Stimulated activated CD8-positive, alpha-beta memory T cell treated with anti-CD3 and anti-CD28 coated beads, Interleukin-4, amount 100 ng/mL, for 4 hours (primary cell): ENCODE data around the gene RAB11A.

ENCODE experiments used
- DNase-seq, 2 donors: peaks; one replicate each; pipeline ENCODE4 v3.0.0-alpha.2; 2020; ENCODE audit warnings: low read depth in 2 of 2, low spot score in 1 of 2

The RAB11A gene

DNA sequence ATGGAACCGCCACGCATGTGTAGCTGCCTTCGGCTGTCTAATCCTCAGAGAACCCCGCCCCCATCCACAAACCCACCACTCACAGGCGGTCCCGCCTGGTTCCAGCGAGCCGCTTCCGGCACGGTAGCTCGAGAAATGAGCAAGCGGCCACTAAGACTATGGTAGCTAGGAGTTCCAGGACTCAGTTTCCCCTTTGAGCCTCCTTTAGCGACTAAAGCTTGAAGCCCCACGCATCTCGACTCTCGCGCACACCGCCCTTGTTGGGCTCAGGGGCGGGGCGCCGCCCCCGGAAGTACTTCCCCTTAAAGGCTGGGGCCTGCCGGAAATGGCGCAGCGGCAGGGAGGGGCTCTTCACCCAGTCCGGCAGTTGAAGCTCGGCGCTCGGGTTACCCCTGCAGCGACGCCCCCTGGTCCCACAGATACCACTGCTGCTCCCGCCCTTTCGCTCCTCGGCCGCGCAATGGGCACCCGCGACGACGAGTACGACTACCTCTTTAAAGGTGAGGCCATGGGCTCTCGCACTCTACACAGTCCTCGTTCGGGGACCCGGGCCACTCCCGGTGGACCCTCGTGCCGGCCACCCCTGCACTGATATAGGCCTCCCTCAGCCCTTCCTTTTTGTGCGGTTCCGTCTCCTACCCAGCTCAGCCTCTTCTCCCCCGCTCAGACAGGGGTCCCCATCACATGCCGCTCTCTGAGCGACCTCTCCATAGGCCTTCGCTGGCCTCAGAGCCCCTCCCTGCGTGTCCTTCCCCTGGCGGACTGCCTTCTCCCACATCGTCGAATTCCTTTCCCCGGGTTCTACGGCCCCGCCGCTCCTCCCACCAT lies at the start of gene RAB11A:
Gene RAB11A, plus strand, starts transcription at position 366 of the 828 bp plus-strand sequence. Its CDS starts 95 bp downstream, at position 461.
- peak; percentile 83 to 91 for DNase-seq

DNA sequence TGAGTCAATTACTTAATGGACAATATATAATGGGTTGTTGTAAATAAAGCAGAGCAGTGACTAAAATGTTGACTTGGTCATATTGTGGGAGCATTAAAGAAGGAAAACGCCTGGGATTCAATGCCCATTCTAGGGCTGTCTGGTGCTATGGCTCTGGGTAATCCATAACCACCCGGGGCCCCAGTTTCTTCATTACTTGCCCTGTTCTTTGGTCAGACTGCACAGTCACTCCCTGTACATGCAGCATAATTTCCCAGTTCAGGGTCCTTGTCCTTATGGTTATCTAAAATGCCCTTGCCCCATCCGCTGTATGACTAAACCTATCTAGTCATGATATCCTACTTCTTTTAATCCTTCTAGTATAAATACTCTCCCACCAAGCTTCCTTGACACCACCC lies 49.7 kb upstream of the RAB11A start:
- no peak for DNase-seq

GRCh38 chr15:65821070-65821469 lies 48.2 kb upstream of the RAB11A start:
- DNase-seq = no peak

- DNase-seq = no peak
These were observed 47.0 kb upstream of the RAB11A start for GRCh38 chr15:65822316-65822715.

DNA sequence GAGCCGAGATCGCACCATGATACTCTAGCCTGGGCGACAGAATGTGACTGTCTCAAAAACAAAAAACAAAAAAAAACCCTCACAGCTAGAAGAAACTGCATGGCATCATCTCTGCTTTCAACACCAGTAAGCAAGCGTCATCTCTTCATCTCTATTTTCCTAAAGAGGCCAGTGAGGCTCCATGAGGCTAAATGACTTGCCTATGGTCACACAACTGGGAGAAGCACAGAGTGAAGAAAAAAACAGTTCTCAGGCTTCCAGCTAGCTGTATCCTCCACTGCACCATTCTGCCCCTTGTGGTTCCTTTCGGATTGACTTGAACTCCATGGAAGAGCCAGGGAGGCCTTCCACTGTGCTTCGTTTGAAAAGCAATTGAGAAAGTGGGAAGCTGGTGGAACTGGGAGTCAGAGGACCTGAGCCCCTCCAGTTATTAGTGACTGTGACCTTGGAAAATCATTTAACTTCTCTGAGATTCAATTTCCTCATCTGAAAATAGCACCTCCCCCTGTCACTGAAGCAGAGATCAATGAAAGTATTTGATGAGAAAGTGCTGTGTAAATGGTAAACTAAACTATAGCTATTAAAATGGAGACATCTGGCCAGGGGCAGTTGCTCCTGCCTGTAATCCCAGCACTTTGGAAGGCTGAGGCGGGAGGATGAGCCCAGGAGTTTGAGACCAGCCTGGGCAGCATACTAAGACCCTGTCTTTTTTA lies 45.1 kb upstream of the RAB11A start:
- no peak for DNase-seq

DNA sequence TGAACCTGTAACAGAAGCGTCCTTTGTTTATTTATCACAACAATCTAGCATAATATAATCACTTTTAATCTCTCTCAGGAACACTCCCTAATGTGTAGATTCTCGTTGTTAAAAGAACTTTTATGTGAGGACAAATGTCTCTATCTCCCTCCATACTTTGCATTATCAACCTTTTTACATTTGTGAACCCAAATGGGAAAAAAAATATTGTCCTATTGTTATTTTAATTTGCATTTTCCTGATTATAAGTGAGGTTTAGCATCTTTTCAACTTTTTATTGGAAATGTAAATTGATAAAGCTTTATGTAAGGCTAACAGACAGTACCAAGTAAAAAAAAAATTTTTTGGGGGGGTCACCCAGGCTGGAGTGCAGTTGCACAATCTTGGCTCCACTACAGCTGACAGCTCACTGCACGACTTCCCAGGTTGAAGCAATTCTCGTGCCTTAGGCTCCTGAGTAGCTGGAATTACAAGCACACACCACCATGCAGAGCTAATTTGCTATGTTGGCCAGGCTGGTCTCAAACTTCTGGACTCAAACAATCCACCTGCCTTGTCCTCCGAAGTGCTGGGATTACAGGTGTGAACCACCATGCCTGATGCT lies 44.2 kb upstream of the RAB11A start:
- DNase-seq = no peak

DNA sequence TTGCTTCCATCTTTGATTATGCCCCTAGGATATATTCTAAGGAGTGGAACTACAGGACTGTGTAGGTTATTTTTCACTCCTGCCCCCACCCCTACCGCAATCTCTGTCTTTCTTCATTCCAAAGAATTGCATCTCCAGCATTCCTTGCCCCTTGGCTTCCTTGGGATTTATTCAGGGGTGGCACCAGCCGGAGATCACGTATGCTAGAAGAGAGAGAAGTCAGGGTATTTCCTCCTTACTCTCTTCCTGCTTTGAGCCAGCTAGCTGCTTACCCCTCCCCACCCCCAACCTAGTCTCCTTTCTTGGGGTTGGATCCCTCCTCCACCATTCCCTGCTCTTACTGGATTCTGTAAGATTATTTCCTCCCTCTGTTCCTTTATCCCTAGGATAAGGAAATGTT lies 42.2 kb upstream of the RAB11A start:
- no peak for DNase-seq

GRCh38 chr15:65828585-65828984 lies 40.7 kb upstream of the RAB11A start:
- DNase-seq = no peak

GRCh38 chr15:65829130-65829764 lies 40.0 kb upstream of the RAB11A start:
- DNase-seq = no peak

DNA sequence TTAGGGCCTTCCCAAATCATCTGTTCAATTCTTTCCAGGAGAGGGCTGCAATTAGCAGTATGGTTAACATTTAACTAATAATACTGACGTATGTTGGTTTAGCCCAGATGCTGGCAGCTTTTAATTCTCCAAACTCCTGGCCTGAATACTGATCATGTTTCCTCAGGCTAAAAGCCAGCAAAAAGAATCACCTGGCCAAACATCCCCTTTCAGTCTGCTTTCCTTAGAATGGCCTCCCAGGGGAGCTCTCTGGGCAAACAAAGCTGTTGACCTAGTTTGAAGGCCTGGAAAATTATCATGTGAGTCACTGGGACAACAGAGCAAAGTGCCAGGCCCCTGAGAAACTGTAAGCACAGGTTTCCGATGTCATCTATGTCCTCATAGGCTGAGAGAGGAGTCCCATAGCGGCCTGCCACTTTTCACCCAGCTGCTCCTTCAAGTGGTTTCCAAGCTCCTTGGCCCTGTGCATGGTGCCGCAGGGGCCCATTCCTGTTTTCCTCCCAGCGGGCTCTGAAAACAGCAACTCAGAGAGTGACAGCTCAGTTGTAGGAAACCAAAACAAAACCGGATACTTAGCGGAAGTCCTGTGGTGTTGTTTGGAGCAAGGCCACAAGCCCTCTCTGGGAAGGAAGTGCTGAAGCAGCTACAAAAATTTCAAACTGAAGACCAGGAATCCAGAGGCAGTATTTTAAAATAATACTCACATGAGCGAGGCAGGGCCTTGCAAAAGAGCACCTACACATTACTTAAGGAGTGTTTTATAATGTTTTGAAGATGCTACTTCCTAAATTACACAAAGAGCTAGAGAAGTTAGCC lies 36.5 kb upstream of the RAB11A start:
- peak in 1 of 2 donors; percentile 9 for DNase-seq

GRCh38 chr15:65833501-65834205 lies 35.6 kb upstream of the RAB11A start:
- no peak for DNase-seq

GRCh38 chr15:65834603-65835282 lies 34.5 kb upstream of the RAB11A start:
- no peak for DNase-seq

GRCh38 chr15:65835447-65835846 lies 33.8 kb upstream of the RAB11A start:
- DNase-seq = no peak

DNA sequence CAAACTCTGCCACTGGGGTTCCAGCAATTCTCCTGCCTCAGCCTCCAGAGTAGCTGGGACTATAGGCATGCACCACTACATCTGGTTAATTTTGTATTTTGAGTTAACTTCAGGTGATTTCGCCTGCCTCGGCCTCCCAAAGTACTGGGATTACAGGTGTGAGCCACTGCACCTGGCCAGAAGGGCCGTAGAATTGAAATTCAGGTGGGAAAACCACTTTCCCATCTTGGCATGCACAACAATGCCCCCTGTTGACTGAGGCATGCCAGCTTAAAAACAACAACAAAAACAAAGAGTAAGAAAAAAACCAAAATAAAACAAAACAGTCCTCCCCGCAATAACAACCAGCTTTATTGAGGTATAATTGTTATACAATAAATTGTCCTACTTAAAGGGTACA lies 32.6 kb upstream of the RAB11A start:
- DNase-seq = no peak

GRCh38 chr15:65837301-65838294 lies 31.7 kb upstream of the RAB11A start:
- DNase-seq = no peak

DNA sequence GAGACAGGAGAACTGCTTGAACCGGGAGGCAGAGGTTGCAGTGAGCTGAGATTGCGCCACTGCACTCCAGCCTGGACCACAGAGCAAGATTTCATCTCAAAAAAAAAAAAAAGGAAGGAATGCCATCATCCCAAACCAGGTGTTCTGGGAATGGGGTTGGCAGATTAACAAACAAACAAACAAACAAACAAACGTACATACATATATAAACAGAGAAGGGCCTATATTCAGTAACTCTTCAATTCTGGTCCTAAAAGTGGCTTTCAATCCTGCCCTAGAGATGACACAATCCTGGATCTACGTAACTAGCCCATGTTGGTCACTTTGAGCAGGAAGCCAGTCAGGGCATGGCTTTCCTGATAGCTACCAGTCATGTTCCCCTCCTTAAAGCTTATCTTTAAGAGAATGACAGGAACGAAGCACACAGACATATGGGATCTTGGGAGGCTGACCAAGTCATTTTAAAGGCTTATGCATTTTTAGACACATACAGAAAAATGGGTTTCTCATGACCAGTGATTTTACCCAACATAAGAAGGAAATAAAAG lies 29.9 kb upstream of the RAB11A start:
- no peak for DNase-seq

- no peak for DNase-seq
These were observed 29.3 kb upstream of the RAB11A start for GRCh38 chr15:65839985-65840384.
